HepG2 (cell line): ENCODE results near the gene ZAR1L. TPM values are rescaled to one million over a fixed set of nuclear protein-coding genes. Genes with fewer than 3 reads are reported as not detected.
A peak's percentile ranks its signal among the peaks of the same experiment; 100 is the strongest.

ENCODE experiments used
- ATAC-seq: fragments of 200-7000 bp; cut with Tn5 transposase; 3 replicates; pipeline ENCODE4 v1.9.1; 2020; ENCODE audit warnings: mild to moderate bottlenecking, moderate library complexity
- BruUV-seq: library from RNA; stranded (reverse); fragments of 400-500 nt; replicated peaks from 2 replicates; lab custom pipeline; 2021; lab: Mats Ljungman, UMichigan
- CTCF ChIA-PET: fragments of 300-600 bp; formaldehyde crosslinking; extraction: SDS; loops from one replicate; lab custom pipeline; 2021; ENCODE audit warnings: low total read pairs, inconsistent platforms, low intra/inter-chr PET ratio; lab: Yijun Ruan, JAX
- POLR2A ChIA-PET: fragments of 350-600 bp; sonication (Branson Sonifier 250); formaldehyde crosslinking; loops from one replicate; lab custom pipeline; 2020; ENCODE audit warnings: antibody characterized with exemption, inconsistent platforms; lab: Yijun Ruan, JAX
- DNase-seq: peaks from one replicate; pipeline ENCODE4 v3.0.0-alpha.2; 2015; ENCODE audit warnings: low spot score
- FAIRE-seq: peaks from 3 replicates; lab custom pipeline; 2011; peaks lifted over from hg19 to GRCh38; lab: Jason Lieb, UNC
- H2AFZ ChIP-seq: one replicate; pipeline ENCODE4 v1.6.1; 2011; ENCODE audit warnings: low read length, inconsistent platforms
- H3K27ac ChIP-seq: fragments of 300-600 bp; 3 replicates; pipeline ENCODE4 v1.8.0; 2011; ENCODE audit warnings: mixed run types, mild to moderate bottlenecking, mixed read lengths, low read length, inconsistent platforms; ENCODE audit not compliant: insufficient read depth; ENCODE audit errors: extremely low read length
- H3K27me3 ChIP-seq, 2 experiments: fragments of 200-600 bp in 1 of 2; 2 replicates in 1 of 2; 3 replicates in 1 of 2; pipeline versions ENCODE4 v1.6.0 to v1.8.0; 2011; ENCODE audit warnings: low read length in 2 of 2, mild to moderate bottlenecking in 2 of 2, moderate library complexity in 2 of 2, inconsistent platforms in 1 of 2; ENCODE audit not compliant: insufficient read depth in 2 of 2, control insufficient read depth in 1 of 2
- H3K36me3 ChIP-seq, 2 experiments: fragments of 200-600 bp in 1 of 2; replicated peaks in 1 of 2; 2 replicates in 1 of 2; 3 replicates in 1 of 2; pipeline versions ENCODE4 v1.5.1 to v1.8.0; 2011; ENCODE audit warnings: low read length in 2 of 2, inconsistent platforms in 1 of 2; ENCODE audit not compliant: insufficient read depth in 2 of 2, control insufficient read depth in 1 of 2
- H3K4me1 ChIP-seq: 2 replicates; pipeline ENCODE4 v1.5.1; 2012; ENCODE audit warnings: low read length, inconsistent platforms; ENCODE audit not compliant: insufficient read depth
- H3K4me2 ChIP-seq: 2 replicates; pipeline ENCODE4 v1.6.0; 2011; ENCODE audit warnings: low read depth, low read length, inconsistent platforms
- H3K4me3 ChIP-seq, 3 experiments: fragments of 200-600 bp in 1 of 3; sonication (generic), shearing (Covaris generic) in 1 of 3; replicated peaks in 1 of 3; 2 replicates each; pipeline ENCODE4 v1.5.1; 2011 to 2016; ENCODE audit warnings: low read length in 3 of 3, inconsistent platforms in 2 of 3, low read depth in 2 of 3, mild to moderate bottlenecking in 2 of 3, control low read depth in 1 of 3, mixed read lengths in 1 of 3; ENCODE audit not compliant: insufficient read depth in 1 of 3
- H3K79me2 ChIP-seq: one replicate; pipeline ENCODE4 v1.6.1; 2011; ENCODE audit warnings: low read length, inconsistent platforms; ENCODE audit not compliant: insufficient read depth
- H3K9ac ChIP-seq: 2 replicates; pipeline ENCODE4 v1.6.0; 2011; ENCODE audit warnings: mild to moderate bottlenecking, low read depth, low read length, inconsistent platforms; ENCODE audit not compliant: insufficient read depth
- H3K9me3 ChIP-seq: 2 replicates; pipeline ENCODE4 v1.5.1; 2012; ENCODE audit warnings: mild to moderate bottlenecking, low read length
- H4K20me1 ChIP-seq: 2 replicates; pipeline ENCODE4 v1.6.0; 2011; ENCODE audit warnings: inconsistent platforms, mild to moderate bottlenecking, low read length, moderate library complexity; ENCODE audit not compliant: insufficient read depth
- HMG20B ChIP-seq: conservative IDR thresholded peaks from 2 replicates; pipeline ENCODE4 v1.6.1; 2016; ENCODE audit warnings: missing genetic modification reagents, missing compliant biosample characterization
- MAFK ChIP-seq, 2 experiments: IDR thresholded peaks in 1 of 2; conservative IDR thresholded peaks in 1 of 2; 2 replicates each; pipeline ENCODE4 v1.6.1; 2011; ENCODE audit warnings: improper control_type of control experiment in 2 of 2, low read length in 2 of 2
- MTF2 ChIP-seq: sonication (generic); formaldehyde crosslinking; IDR thresholded peaks from 2 replicates; pipeline ENCODE4 v1.5.0; 2020; ENCODE audit warnings: missing genetic modification reagents, borderline replicate concordance
- PREB ChIP-seq: sonication (generic); formaldehyde crosslinking; IDR thresholded peaks from 2 replicates; pipeline ENCODE4 v1.4.0; 2020; ENCODE audit warnings: missing genetic modification reagents
- RBFOX2 ChIP-seq: fragments of 200-400 bp; formaldehyde crosslinking; IDR thresholded peaks from 2 replicates; pipeline ENCODE4 v1.6.1; 2017; ENCODE audit warnings: low read depth, mild to moderate bottlenecking, low read length
- ZMYM2 ChIP-seq: sonication (generic); formaldehyde crosslinking; IDR thresholded peaks from 2 replicates; pipeline ENCODE4 v1.8.0; 2022; ENCODE audit warnings: mild to moderate bottlenecking, missing genetic modification reagents
- ZNF484 ChIP-seq: sonication (generic); formaldehyde crosslinking; IDR thresholded peaks from 2 replicates; pipeline ENCODE4 v1.5.1; 2020; ENCODE audit warnings: mild to moderate bottlenecking, low read depth, missing genetic modification reagents, borderline replicate concordance
- WGBS: methylation state at CpG from one replicate; pipeline ENCODE4 v1.1.6; 2017; ENCODE audit warnings: low lambda C conversion rate; 5-methylcytosine and 5-hydroxymethylcytosine counted together
- in situ Hi-C: cut with HindIII; loops from 2 replicates; pipeline ENCODE4 v1.10.0; 2017; ENCODE audit warnings: low pct_unique_long_range_greater_than_20kb; ENCODE audit not compliant: extremely low pct_ligation_motif_present
- intact Hi-C: fragments of 100-400 bp; cut with micrococcal nuclease; formaldehyde crosslinking; loops from one replicate; pipeline ENCODE4 v1.10.0; 2022; ENCODE audit not compliant: unreplicated experiment
- polyA plus RNA-seq, 8 experiments: library from polyadenylated mRNA; depleted of rRNA in 3 of 8; stranded (reverse) in 7 of 8; unstranded in 1 of 8; fragments of >200 nt; fragmentation: Illumina TruSeq in 4 of 8; extraction: Trizol in 4 of 8; gene quantifications; 2 replicates each; pipeline versions ENCODE4 v1.2.1 to v1.2.3, GENCODE V29; 2011 to 2016; ENCODE audit warnings: low read depth in 4 of 8, missing spikeins in 1 of 8, mixed read lengths in 1 of 8; ENCODE audit not compliant: insufficient read depth in 1 of 8
- total RNA-seq, 5 experiments: library from RNA; depleted of rRNA; stranded (reverse); fragments of >200 nt; fragmentation: Illumina TruSeq; extraction: Trizol; gene quantifications; 2 replicates each; pipeline ENCODE4 v1.2.3, GENCODE V29; 2016; ENCODE audit warnings: low read depth in 1 of 5

Gene ZAR1L
- total and polyA plus RNA-seq, 2 of the 13 experiments (the other 11 are each of a cell fraction or from before 2014, with no cell fraction given), result 0.09 TPM; not detected in 1

GRCh38 chr13:32317716-32318465, 2.7 kb upstream of the ZAR1L start:
- CTCF ChIA-PET, result no interaction called here
- BruUV-seq, result no TSS peak
- H3K4me3 ChIP-seq, result no peak overlapping the region
- H3K36me3 ChIP-seq, result peaks cover 0 to 13% of the 10 kb centered on the region in 2 experiments; a peak in 3 of 5 replicates
- no peaks in the 10 kb centered on the region for H3K9me3 ChIP-seq
- no peak overlapping the region for H3K4me2 ChIP-seq
- in situ Hi-C loops, result no loop called here
- ATAC-seq (no peak), FAIRE-seq (no peak), DNase-seq (no peak)
- H3K4me1 ChIP-seq, result peaks cover 37% of the 10 kb centered on the region
- H3K79me2 ChIP-seq, result peaks cover 5% of the 10 kb centered on the region
- no peaks in the 10 kb centered on the region; a peak in 1 of 5 replicates for H3K27me3 ChIP-seq
- no peak overlapping the region for H3K9ac ChIP-seq
- POLR2A ChIA-PET, result no interaction called here
- intact Hi-C loops, result loop anchor here (5.0 kb wide), 1 partner anchor 406 kb away; no protein-coding TSS in a partner anchor
- H2AFZ ChIP-seq, result no peak overlapping the region
- WGBS, result 92% methylated on average over 2 of the region's 2 CpGs
- TF ChIP-seq MTF2, result no peak
- 0 out of 2 replicates have a peak, but pooled peaks have one; percentile 15 for TF ChIP-seq RBFOX2
- no peaks in the 10 kb centered on the region; the same call in 1 of the 2 replicates for H4K20me1 ChIP-seq
- no peak overlapping the region for H3K27ac ChIP-seq

GRCh38 chr13:32316501-32316900, 1.3 kb upstream of the ZAR1L start:
- Histone ChIP-seq H4K20me1 (no peaks in the 10 kb centered on the region; the same call in 1 of the 2 replicates), H3K9me3 (no peaks in the 10 kb centered on the region), H3K9ac (peak overlapping the region; percentile 85), H3K4me2 (peak overlapping the region; percentile 96), H3K27me3 (no peaks in the 10 kb centered on the region; a peak in 1 of 5 replicates), H3K27ac (peak overlapping the region; percentile 75), H3K4me3 (peak overlapping the region; percentile 66 to 83 (median 72); a peak in 5 of 6 replicates), H3K36me3 (peaks cover 0 to 10% of the 10 kb centered on the region in 2 experiments; a peak in 3 of 5 replicates), H3K4me1 (peaks cover 37% of the 10 kb centered on the region), H3K79me2 (peaks cover 5% of the 10 kb centered on the region), H2AFZ (no peak overlapping the region)
- no peak for TF ChIP-seq HMG20B (CRISPR knock-in tag)
- no peak for TF ChIP-seq ZNF484 (CRISPR knock-in tag)
- no peak for TF ChIP-seq PREB
- TF ChIP-seq MAFK (conservative IDR thresholded peaks at IDR 0.05 in 1 of 2, IDR thresholded peaks at IDR 0.05 in 1 of 2; ENCODE audit: low read length in 2 of 2), result no peak
- no peak for TF ChIP-seq ZMYM2 (CRISPR knock-in tag)
- in situ Hi-C loops (no loop called here), intact Hi-C loops (loop anchor here (5.0 kb wide), 1 partner anchor 404 kb away; no protein-coding TSS in a partner anchor)
- WGBS, result 78% methylated on average over 6 of the region's 6 CpGs
- no peak for DNase-seq
- ATAC-seq, result no peak
- FAIRE-seq, result no peak
- ChIA-PET POLR2A (interaction anchor here (2.3 kb wide), 1 partner anchor 61 kb away, joined by 36 read pairs; no protein-coding TSS in a partner anchor), CTCF (no interaction called here)
- BruUV-seq, result TSS peak; percentile 63
